ENCODE data around the gene SLC17A7.

Gene SLC17A7

DNA sequence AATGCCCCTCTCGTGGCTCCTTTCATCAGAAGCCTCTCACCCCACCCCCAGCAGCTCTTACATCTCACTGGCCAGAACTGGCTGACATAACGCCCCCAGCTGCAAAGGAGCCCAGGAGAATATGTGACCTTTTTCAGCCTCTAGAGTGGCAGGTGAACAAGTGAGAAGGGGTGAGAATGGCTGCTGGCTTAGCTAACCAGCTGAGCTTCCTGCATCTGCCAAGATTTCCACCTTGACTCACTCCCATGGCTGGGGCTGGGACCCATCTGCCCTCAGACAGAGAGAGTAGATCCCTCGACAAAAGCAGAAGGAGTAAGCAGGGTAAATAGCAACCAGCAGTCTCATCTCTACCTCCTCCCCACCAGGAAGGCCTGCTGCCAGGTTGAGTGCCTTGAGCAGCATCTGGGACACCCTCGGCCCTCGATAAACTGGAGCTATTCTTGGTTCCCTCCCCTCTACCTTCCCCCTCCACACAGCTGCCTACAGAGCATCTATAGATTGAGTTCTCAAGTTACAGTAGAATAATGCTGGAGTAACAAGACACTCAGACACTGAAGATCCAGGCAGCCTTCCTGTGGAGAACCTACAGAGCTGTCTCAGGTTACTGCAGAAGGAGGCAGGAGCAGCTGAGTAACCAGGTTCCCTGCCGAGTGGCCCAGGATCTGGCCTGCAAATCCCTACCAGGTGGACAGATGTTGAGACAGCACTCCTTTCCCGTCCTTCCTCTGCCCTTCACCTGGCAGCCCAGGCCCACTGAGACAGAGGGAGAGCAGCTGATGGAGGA, 37.7 kb downstream of the SLC17A7 start:
- no peak for DNase-seq

GRCh38 chr19:49400029-49400428, 41.3 kb downstream of the SLC17A7 start:
- no peak for DNase-seq

DNA sequence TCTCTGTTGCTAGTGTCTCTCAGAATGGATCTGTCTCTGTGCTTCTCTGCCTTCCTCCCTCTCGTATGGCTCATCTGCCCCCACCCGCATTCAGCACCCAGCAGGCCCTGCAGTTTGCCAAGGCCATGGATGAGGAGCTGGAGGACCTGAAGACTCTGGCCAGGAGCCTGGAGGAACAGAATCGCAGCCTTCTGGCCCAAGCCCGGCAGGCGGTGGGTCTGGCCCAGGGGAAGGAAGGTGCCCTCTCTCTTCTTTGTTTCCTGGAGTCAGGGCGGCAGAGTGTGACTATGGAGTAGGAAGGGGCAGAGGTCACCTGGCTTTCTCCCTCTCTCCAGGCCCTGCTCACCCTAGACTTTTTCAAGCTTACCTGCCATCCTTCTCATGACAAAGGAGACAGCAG, 42.4 kb downstream of the SLC17A7 start:
- DNase-seq, result no peak

DNA sequence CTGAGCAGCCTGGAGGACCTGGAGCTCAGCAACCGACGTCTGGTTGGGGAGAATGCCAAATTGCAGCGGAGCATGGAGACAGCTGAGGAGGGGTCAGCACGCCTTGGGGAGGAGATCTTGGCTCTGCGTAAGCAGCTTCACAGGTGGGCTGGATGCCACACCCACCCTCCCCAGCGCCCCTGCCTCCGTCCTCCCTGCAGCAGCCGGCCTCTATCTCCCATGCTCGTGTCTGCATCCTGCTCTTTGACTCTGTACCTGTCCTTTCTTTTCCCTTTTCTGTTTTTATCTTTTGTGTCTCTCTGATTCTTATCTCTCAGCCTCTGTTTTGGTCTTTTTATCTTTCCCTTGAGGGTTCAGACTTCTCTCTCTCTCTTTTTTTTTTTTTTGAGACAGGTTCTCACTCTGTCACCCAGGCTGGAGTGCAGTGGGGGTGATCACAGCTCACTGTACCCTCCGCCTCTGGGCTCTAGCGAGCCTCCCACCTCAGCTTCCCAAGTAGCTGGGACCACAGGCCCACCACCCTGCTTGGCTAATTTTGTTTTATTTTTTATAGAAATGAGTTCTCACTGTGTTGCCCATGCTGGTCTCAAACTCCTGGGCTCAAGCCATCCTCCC, 43.2 kb downstream of the SLC17A7 start:
- DNase-seq, result no peak

DNA sequence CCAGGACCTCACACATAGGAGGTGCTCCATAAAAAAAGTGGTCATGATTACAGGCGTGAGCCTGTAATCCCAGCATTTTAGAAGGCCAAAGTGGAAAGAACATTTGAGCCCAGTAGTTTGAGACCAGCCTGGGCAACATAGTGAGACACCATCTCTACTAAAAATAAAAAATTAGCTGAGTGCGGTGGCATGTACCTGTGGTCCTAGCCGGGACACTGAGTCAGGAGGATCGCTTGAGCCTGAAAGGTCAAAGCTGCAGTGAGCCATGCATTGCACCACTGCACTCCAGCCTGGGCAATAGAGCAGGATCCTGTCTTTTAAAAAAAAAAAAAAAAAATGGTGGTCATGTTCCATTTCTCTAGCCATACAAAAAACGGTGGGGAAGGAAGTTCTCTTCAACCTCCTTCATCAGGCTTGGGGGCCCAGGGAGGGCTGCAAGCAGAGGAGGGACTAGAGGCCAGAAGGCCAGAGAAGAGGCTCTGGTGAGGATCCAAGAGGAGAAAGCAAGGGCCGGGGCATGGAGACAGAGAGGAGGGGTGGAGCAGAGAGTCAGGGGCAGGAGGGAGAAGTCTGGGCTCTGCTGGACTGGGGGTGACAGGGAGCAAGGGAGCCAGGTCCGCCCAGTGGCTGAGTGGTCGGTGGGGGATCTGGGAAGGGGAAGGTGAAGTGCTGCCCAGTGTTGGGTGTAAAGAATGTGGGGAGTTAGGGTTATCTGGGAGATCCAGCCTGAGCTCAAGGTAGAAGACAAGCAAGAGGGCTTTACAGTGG, 44.4 kb downstream of the SLC17A7 start:
- DNase-seq, result no peak

- DNase-seq, result no peak
These were observed 45.5 kb downstream of the SLC17A7 start for GRCh38 chr19:49395581-49396407.

DNA sequence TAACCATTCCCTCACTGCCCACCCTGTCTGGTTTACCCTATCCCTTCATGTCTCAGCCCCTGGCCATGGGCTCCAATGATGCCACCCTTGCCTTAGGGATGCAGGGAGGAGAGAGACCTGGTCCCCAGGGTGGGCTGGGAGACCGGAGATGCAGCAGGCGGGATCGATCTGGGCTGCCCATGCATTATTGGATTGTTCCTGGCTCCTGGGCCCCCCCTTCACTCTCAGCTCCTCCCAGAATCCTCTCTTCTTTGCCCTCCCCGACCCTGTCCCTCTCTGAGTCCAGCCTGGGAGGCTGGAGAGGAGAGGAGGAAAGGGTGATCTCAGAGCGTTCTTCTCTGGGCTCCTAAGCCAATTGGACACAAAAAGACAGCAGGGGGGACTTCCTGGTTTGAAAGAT, 47.4 kb downstream of the SLC17A7 start:
- DNase-seq, result no peak

DNA sequence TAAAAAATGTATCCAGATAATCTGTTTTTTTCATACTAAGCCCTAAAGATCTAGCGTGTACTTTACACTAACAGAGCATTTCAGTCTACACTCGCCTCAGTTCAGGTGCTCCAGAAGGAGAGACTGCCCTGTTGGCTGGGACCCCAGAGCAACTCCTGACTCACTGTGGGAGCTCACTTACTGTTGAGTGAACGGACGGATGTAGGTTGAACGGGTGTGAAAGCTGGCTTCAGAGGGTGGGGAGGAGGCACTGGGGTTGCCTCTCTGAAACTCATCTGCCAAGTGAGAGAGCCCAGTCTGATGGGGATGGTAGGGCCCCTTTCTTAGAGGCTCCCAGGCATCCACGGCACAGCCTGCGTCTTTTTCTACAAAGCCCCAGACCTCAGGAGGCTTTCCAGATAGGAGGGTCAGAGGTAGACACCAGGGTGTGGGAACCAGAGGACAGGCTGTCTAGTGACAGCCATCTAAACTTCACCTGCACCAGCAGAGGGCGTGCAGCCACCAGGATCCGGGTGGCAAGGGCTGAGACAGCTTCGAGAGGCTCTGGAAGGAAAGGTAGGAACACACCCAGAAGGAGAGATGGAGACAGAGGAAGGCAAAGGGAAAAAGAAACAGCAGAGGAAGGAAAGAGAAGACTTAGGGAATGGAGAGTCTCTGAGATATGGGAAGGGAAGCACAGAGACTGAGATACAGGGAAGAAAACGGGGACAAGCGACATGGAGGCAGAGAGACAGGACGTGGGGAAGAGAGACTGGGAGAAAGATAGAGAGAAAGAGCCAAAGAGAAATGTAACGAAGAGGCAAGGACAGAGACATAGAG, 49.5 kb downstream of the SLC17A7 start:
- peak; percentile 54 for DNase-seq

GRCh38 chr19:49390929-49391359, 50.4 kb downstream of the SLC17A7 start:
- DNase-seq, result no peak

GRCh38 chr19:49390131-49390928, 51.0 kb downstream of the SLC17A7 start:
- no peak for DNase-seq

GRCh38 chr19:49389406-49389805, 51.9 kb downstream of the SLC17A7 start:
- no peak for DNase-seq

GRCh38 chr19:49387936-49388372, 53.4 kb downstream of the SLC17A7 start, which contains the start of gene KASH5:
Gene KASH5, plus strand, starts transcription at chr19:49388249. Its CDS starts 2,635 bp downstream, at chr19:49390884.
- DNase-seq, result no peak

DNA sequence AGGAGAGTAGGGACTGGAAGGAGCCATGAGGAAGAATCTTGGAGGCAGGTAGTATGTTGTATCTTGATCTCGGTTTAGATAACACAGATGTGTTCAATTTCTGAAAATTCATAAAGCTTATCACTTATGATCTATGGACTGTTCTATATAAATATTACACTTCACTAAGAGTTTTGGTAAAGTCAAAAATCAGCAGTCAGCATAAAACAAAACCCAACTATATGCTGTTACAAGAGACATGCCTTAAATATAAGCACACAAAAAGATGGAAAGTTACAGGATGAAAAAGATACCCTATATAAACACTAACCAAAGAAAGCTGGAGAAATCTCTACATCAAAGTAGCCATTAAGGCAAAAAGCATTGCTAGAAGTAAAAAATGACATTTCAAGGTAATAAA, 57.7 kb downstream of the SLC17A7 start:
- DNase-seq, result no peak

DNA sequence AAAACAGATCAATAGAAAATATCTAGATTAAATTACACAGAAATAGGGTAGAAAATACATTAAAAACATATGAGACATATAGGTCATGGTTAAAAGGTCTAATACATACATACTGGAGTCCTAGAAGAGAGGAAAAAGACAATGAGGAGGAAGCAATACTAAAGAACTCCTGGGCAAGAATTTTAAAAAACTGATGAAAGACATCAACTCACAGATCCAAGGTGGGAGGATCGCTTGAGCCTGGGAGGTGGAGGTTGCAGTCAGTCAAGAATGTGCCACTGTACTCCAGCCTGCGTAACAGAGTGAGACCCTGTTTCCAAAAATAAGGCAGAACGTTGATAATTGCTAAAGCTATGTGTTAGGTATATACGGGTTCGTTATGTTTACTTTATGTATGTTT, 58.7 kb downstream of the SLC17A7 start:
- no peak for DNase-seq

DNA sequence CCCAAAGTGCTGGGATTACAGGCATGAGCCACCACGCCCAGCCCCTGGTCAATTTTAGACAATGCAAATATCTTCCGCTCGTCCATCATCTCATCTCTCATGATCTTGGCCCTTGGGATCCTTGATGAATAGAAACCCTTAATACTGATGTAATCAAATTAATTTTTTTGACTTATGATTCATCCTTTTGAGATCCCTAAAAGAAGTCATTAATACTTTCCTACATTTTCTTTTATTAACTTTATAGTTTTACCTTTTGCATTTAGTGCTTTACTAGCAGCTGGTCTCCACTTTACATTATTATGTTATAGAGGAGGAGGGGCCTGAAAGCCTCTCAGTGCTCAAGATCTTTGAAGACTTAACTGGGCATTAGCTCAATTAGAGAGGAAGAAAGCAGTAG, 60.9 kb downstream of the SLC17A7 start:
- no peak for DNase-seq
